Measurements from ENCODE around the gene BPI.
"Not testable (repeated sequence)": the region's sequence is repeated elsewhere in the genome, so short reads cannot be mapped to it uniquely, and the experiment has no call there.

The BPI gene

DNA sequence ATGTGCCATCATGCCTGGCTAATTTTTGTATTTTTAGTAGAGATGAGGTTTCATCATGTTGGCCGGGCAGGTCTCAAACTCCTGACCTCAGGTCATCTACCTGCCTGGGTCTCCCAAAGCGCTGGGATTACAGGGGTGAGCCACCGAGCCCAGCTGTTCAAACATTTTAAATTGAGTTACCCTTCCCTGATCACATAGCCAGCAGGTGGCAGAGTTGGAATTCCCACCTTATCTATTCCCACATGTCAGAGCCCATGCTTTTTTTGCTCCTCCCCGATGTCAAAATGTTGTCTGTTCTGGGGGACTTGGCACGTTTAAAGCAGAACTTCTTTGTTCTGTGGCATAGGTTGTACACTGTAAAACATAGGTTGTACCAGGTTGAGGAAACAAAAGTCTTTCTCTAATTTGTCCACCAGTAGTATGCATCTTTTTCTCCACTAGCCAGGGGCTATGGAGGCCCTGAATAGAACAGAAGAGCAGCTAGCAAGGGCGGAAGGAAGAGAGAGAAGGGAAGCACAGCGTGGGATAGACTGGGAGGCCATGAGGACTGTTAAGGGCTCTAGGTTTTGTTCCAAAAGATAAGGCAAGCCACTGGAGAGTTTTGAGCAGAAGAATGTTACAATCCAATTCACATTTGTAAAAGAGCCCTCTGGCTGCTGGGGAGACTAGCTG, 35.0 kb downstream of the BPI start:
- no peak overlapping the region for H3K9ac ChIP-seq (ENCODE audit: low read length)
- H3K4me3 ChIP-seq (ENCODE audit: low read length) = no peak overlapping the region
- no peaks in the 10 kb centered on the region for H3K36me3 ChIP-seq (ENCODE audit: control insufficient read depth, insufficient read depth, low read length, severe bottlenecking)
- H3K9me3 ChIP-seq (ENCODE audit: control insufficient read depth, low read length) = peaks cover 17% of the 10 kb centered on the region
- H3K4me1 ChIP-seq (ENCODE audit: control insufficient read depth, insufficient read depth, low read length) = peaks cover 14% of the 10 kb centered on the region
- H3K27me3 ChIP-seq (replicated peaks; ENCODE audit: control insufficient read depth, insufficient read depth, low read length) = peaks cover 25% of the 10 kb centered on the region
- no peak for DNase-seq (ENCODE audit: low read depth)

GRCh38 chr20:38339521-38339896, 35.6 kb downstream of the BPI start:
- not testable (repeated sequence) for H3K36me3 ChIP-seq (ENCODE audit: control insufficient read depth, insufficient read depth, low read length, severe bottlenecking); H3K9ac ChIP-seq (ENCODE audit: low read length); DNase-seq (ENCODE audit: low read depth); H3K4me3 ChIP-seq (ENCODE audit: low read length)
- Histone ChIP-seq H3K9me3 (ENCODE audit: control insufficient read depth, low read length) (peaks cover 17% of the 10 kb centered on the region), H3K4me1 (ENCODE audit: control insufficient read depth, insufficient read depth, low read length) (peaks cover 19% of the 10 kb centered on the region), H3K27me3 (replicated peaks; ENCODE audit: control insufficient read depth, insufficient read depth, low read length) (peaks cover 25% of the 10 kb centered on the region)

DNA sequence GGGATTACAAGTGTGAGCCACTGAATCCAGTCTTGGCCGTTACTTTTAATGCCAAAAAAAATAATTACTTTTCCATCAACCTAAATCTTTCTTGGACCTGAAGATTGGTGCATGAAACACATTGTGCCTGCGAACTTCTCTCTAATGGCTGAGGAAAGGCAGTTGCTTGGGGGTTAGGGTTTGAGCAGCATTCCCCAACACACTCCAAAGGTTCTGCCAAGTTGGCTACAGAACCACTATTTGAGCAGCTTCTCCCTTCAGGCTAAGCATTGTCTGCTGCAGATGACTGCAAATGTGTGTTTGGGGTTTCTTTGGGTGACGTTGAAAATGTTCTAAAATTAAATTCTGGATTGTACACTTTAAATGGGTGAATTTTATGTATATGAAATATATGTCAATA, 36.0 kb downstream of the BPI start:
- H3K4me3 ChIP-seq (ENCODE audit: low read length) = no peak overlapping the region
- H3K9me3 ChIP-seq (ENCODE audit: control insufficient read depth, low read length) = peaks cover 17% of the 10 kb centered on the region
- H3K27me3 ChIP-seq (replicated peaks; ENCODE audit: control insufficient read depth, insufficient read depth, low read length) = peaks cover 23% of the 10 kb centered on the region
- H3K36me3 ChIP-seq (ENCODE audit: control insufficient read depth, insufficient read depth, low read length, severe bottlenecking) = no peaks in the 10 kb centered on the region
- no peak for DNase-seq (ENCODE audit: low read depth)
- H3K4me1 ChIP-seq (ENCODE audit: control insufficient read depth, insufficient read depth, low read length) = peaks cover 24% of the 10 kb centered on the region
- H3K9ac ChIP-seq (ENCODE audit: low read length) = no peak overlapping the region

- Histone ChIP-seq H3K4me1 (ENCODE audit: control insufficient read depth, insufficient read depth, low read length) (peaks cover 31% of the 10 kb centered on the region), H3K36me3 (ENCODE audit: control insufficient read depth, insufficient read depth, low read length, severe bottlenecking) (no peaks in the 10 kb centered on the region), H3K9ac (ENCODE audit: low read length) (no peak overlapping the region), H3K27me3 (replicated peaks; ENCODE audit: control insufficient read depth, insufficient read depth, low read length) (peaks cover 16% of the 10 kb centered on the region), H3K4me3 (ENCODE audit: low read length) (no peak overlapping the region), H3K9me3 (ENCODE audit: control insufficient read depth, low read length) (peaks cover 14% of the 10 kb centered on the region)
- DNase-seq (ENCODE audit: low read depth) = no peak
These were observed 36.7 kb downstream of the BPI start for GRCh38 chr20:38340693-38341092.

GRCh38 chr20:38342216-38342615, 38.3 kb downstream of the BPI start:
- no peaks in the 10 kb centered on the region for H3K36me3 ChIP-seq (ENCODE audit: control insufficient read depth, insufficient read depth, low read length, severe bottlenecking)
- H3K9ac ChIP-seq (ENCODE audit: low read length) = no peak overlapping the region
- no peak overlapping the region for H3K4me3 ChIP-seq (ENCODE audit: low read length)
- no peak for DNase-seq (ENCODE audit: low read depth)
- peaks cover under 1% of the 10 kb centered on the region for H3K27me3 ChIP-seq (replicated peaks; ENCODE audit: control insufficient read depth, insufficient read depth, low read length)
- peaks cover 13% of the 10 kb centered on the region for H3K9me3 ChIP-seq (ENCODE audit: control insufficient read depth, low read length)
- peaks cover 46% of the 10 kb centered on the region for H3K4me1 ChIP-seq (ENCODE audit: control insufficient read depth, insufficient read depth, low read length)

- no peaks in the 10 kb centered on the region for H3K36me3 ChIP-seq (ENCODE audit: control insufficient read depth, insufficient read depth, low read length, severe bottlenecking)
- peak overlapping the region; percentile 40 for H3K9ac ChIP-seq (ENCODE audit: low read length)
- H3K9me3 ChIP-seq (ENCODE audit: control insufficient read depth, low read length) = peaks cover 7% of the 10 kb centered on the region
- H3K4me3 ChIP-seq (ENCODE audit: low read length) = peak overlapping the region; percentile 22
- no peak for DNase-seq (ENCODE audit: low read depth)
- H3K27me3 ChIP-seq (replicated peaks; ENCODE audit: control insufficient read depth, insufficient read depth, low read length) = no peaks in the 10 kb centered on the region
- H3K4me1 ChIP-seq (ENCODE audit: control insufficient read depth, insufficient read depth, low read length) = peaks cover 50% of the 10 kb centered on the region
These were observed 38.9 kb downstream of the BPI start for GRCh38 chr20:38342713-38343310.

- H3K9me3 ChIP-seq (ENCODE audit: control insufficient read depth, low read length) = no peaks in the 10 kb centered on the region
- no peaks in the 10 kb centered on the region for H3K27me3 ChIP-seq (replicated peaks; ENCODE audit: control insufficient read depth, insufficient read depth, low read length)
- H3K4me1 ChIP-seq (ENCODE audit: control insufficient read depth, insufficient read depth, low read length) = peaks cover 52% of the 10 kb centered on the region
- no peak for DNase-seq (ENCODE audit: low read depth)
- no peaks in the 10 kb centered on the region for H3K36me3 ChIP-seq (ENCODE audit: control insufficient read depth, insufficient read depth, low read length, severe bottlenecking)
- peak overlapping the region; percentile 22 for H3K4me3 ChIP-seq (ENCODE audit: low read length)
- peak overlapping the region; percentile 40 for H3K9ac ChIP-seq (ENCODE audit: low read length)
These were observed 39.6 kb downstream of the BPI start for GRCh38 chr20:38343311-38344106.

- Histone ChIP-seq H3K27me3 (replicated peaks; ENCODE audit: control insufficient read depth, insufficient read depth, low read length) (no peaks in the 10 kb centered on the region), H3K9ac (ENCODE audit: low read length) (no peak overlapping the region), H3K9me3 (ENCODE audit: control insufficient read depth, low read length) (no peaks in the 10 kb centered on the region), H3K4me3 (ENCODE audit: low read length) (no peak overlapping the region), H3K4me1 (ENCODE audit: control insufficient read depth, insufficient read depth, low read length) (peaks cover 52% of the 10 kb centered on the region), H3K36me3 (ENCODE audit: control insufficient read depth, insufficient read depth, low read length, severe bottlenecking) (no peaks in the 10 kb centered on the region)
- DNase-seq (ENCODE audit: low read depth) = no peak
These were observed 40.2 kb downstream of the BPI start for GRCh38 chr20:38344107-38344701.

GRCh38 chr20:38345643-38346042, 41.7 kb downstream of the BPI start:
- no peaks in the 10 kb centered on the region for H3K27me3 ChIP-seq (replicated peaks; ENCODE audit: control insufficient read depth, insufficient read depth, low read length)
- no peaks in the 10 kb centered on the region for H3K9me3 ChIP-seq (ENCODE audit: control insufficient read depth, low read length)
- H3K9ac ChIP-seq (ENCODE audit: low read length) = peak overlapping the region; percentile 59
- DNase-seq (ENCODE audit: low read depth) = no peak
- no peak overlapping the region for H3K4me3 ChIP-seq (ENCODE audit: low read length)
- no peaks in the 10 kb centered on the region for H3K36me3 ChIP-seq (ENCODE audit: control insufficient read depth, insufficient read depth, low read length, severe bottlenecking)
- H3K4me1 ChIP-seq (ENCODE audit: control insufficient read depth, insufficient read depth, low read length) = peaks cover 57% of the 10 kb centered on the region

DNA sequence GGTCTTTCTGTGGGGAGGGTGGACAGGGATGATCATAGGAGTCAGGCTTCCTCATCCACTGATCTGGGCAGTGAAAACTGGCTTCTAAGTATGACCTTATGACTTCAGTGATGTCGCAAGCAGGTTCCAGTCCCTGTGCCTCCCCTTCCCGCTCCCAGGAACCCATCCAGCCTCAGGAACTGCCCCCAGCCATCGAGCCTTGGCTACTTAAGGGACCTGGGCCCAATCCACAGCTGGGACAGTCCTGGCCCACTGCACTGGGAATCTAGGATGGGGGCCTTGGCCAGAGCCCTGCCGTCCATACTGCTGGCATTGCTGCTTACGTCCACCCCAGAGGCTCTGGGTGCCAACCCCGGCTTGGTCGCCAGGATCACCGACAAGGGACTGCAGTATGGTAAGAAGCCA, 42.3 kb downstream of the BPI start, which contains the start of gene LBP:
Gene LBP (plus strand): TSS at position 236 of the 405 bp plus-strand sequence. CDS start 35 bp downstream, at position 271.
- H3K36me3 ChIP-seq (ENCODE audit: control insufficient read depth, insufficient read depth, low read length, severe bottlenecking) = no peaks in the 10 kb centered on the region
- H3K27me3 ChIP-seq (replicated peaks; ENCODE audit: control insufficient read depth, insufficient read depth, low read length) = no peaks in the 10 kb centered on the region
- peak within 1 kb of the TSS; percentile 59 for H3K9ac ChIP-seq (ENCODE audit: low read length)
- no peak for DNase-seq (ENCODE audit: low read depth)
- H3K4me3 ChIP-seq (ENCODE audit: low read length) = peak within 1 kb of the TSS; percentile 62
- no peaks in the 10 kb centered on the region for H3K9me3 ChIP-seq (ENCODE audit: control insufficient read depth, low read length)
- H3K4me1 ChIP-seq (ENCODE audit: control insufficient read depth, insufficient read depth, low read length) = peaks cover 63% of the 10 kb centered on the region

GRCh38 chr20:38346741-38347140, 42.8 kb downstream of the BPI start:
- Histone ChIP-seq H3K4me3 (ENCODE audit: low read length) (peak overlapping the region; percentile 62), H3K9me3 (ENCODE audit: control insufficient read depth, low read length) (no peaks in the 10 kb centered on the region), H3K4me1 (ENCODE audit: control insufficient read depth, insufficient read depth, low read length) (peaks cover 67% of the 10 kb centered on the region), H3K36me3 (ENCODE audit: control insufficient read depth, insufficient read depth, low read length, severe bottlenecking) (no peaks in the 10 kb centered on the region), H3K9ac (ENCODE audit: low read length) (peak overlapping the region; percentile 59), H3K27me3 (replicated peaks; ENCODE audit: control insufficient read depth, insufficient read depth, low read length) (no peaks in the 10 kb centered on the region)
- no peak for DNase-seq (ENCODE audit: low read depth)

Data from adipocyte (in vitro differentiated cells).